SW 1271 (cell line): ENCODE measurements around the gene MS4A1.
"Not testable (repeated sequence)": the region's sequence is repeated elsewhere in the genome, so short reads cannot be mapped to it uniquely, and the experiment has no call there.

ENCODE experiments used
- DNase-seq, 2 experiments: peaks; one replicate each; lab custom pipeline; 2025; lab: John Stamatoyannopoulos, UW

The MS4A1 gene

DNA sequence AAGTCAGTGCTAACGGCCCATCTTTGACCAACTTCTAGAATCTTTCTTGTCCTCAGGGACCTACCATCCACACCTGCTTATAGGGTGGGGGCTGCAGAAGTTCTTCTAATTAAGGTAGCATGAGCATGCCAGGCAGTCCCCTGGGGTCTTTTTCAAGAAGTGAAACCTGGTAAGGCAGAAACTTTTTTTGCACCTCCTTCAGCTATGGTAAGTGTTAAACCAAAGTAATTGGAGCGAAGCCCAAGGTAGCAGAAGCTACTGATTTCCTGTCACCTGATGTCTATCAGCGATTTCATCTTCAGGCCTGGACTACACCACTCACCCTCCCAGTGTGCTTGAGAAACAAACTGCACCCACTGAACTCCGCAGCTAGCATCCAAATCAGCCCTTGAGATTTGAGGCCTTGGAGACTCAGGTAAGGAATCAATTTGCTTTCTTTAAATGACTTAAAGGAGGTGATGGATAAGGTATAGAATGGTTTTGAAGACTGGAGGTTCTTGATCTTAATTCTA lies at the start of gene MS4A1:
Gene MS4A1 (plus strand): TSS at position 317 of the 512 bp plus-strand sequence. CDS start 6,528 bp downstream, outside the sequence.
- no peak for DNase-seq

DNA sequence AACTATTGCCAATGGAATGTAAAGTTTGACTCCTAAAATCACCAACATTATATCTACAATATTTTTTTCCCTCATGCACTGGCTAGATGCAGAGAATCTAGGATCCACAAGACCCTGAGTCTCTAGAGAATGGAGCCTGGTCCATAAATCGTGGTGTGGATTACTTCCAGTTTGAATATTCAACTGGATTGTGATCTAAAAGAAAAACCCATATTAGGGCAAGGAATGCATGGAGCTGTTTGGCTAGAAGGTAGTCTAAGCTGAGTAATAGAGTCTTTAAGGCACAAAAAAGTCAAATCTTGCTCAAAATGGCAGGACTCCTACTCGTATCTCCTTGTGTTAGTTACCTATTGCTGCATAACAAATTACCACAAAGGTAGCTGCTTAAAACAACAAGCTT lies 35.6 kb upstream of the MS4A1 start:
- no peak for DNase-seq

DNA sequence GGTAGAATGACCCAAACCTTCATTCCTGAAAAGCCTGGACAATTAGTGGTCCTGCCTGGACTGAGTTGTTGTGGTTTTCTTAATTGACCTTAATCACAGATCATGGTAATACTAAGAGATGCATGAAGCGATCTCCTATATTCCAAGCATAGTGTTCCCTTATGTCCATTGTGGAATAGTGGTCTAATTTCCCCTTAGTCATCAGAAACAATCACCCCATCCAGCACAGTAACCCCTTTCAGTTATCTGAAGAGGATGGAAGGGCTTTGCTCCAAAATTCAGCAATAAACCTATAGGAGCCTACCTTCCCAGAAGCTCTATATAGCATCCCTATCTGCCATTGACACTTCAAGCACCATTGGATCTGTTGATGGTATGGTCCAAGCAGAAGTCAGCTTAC lies 33.0 kb upstream of the MS4A1 start:
- DNase-seq, result no peak

DNA sequence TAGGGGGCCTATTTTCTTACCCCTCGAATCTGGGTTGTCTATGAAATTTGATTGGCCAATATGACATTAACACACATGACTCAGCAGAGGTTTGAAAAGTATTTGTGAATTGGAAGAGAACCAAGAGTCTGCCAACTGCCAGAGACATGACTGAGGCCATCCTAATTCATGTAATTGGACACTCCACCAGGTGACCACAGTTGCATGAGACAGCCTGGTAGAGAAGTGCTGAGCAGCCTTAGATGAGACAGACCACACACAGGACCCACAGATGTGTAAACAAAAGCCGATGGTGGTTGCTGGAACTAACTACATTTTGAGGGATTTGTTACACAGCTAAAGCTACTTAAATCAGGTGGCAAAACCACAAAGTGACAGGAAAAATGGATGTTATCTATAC lies 27.1 kb upstream of the MS4A1 start:
- no peak for DNase-seq

DNA sequence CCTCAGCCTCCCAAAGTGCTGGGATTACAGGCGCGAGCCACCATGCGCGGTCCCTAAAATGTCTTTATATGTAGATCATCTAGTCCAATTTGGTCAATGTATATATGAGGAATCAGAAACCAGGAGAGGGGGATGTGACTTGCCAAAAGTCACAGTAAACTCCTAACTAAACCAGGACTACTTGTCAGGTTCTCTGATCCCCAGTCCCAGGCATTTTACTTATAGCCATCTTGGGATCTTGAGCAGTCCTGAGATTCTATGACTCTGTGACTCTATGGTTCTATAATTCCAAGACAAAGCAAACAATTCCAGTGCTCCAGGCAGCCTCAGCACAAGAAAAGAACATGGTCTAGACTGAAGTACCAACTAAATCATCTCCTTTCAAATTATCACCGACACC lies 26.4 kb upstream of the MS4A1 start, which contains the start of gene MS4A5:
Gene MS4A5 (plus strand): TSS at position 301 of the 400 bp plus-strand sequence. CDS start 103 bp downstream, outside the sequence.
- DNase-seq, result no peak

DNA sequence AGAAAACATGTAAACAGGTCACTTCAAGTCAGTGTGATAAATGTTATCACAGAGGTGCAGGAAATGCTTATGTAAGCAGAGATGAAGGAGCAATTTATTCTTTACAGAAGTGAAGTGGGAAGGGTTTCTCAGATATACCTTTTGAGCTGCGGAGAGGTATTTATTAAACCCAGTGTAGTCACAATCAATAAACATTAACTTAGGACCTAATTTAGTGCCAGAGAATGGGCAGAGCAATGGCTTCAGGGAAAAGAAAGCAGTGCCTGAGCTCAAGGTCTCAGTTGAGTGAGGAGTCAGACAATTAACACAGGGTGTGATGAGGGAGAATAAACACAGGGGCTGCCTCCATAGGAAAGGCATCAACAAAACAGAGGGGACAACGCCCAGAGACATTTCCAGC lies 24.4 kb upstream of the MS4A1 start:
- DNase-seq, result no peak

DNA sequence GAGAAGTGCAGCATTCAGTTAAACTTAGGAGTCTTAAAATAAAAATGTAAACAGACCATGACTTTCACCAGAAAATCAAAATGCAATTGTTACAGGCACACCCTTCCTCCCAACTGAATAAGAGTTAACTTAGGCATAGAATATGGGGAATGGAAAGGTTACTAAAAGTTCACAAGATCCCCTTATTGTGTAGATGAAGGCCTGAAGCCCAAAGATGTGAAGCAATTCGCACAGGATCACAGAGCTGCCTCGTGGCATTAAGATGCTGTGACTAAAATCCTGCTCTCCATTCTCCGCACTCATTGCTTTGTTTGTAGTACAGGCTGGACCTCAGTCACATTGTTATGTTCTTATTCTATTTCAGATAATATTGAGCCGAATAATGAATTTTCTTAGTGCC lies 22.2 kb upstream of the MS4A1 start:
- DNase-seq, result no peak

DNA sequence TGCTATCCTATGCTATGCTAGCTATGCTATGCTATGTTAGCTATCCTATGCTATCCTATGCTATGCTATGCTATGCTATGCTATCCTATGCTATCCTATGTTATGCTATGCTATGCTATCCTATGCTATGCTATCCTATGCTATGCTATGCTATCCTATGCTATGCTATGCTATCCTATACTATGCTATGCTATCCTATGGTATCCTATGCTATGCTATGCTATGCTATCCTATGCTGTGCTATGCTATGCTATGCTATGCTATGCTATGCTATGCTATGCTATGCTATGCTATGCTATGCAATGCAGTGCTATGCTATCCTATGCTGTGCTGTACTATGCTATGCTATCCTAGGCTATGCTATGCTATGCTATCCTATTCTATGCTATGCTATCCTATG lies 8.6 kb upstream of the MS4A1 start:
- no peak for DNase-seq

DNA sequence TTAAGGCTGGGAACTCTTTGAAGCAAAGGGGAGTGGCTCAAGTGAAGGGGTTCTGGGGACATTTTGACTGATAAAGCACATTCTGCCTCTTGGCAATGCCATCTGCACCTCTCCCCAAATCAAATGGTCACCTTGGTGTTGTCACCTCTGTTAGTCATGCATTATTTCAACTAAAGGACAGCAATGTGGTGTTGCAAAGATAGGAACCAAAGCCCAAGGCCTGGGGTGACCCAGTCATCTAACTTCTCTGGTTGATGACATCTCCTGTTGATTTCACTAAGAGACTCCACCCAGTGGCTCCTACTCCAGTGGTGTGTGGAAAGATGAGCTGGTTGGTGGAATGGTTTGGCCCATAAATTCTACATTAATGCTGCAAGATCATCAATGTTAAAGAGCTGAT lies 7.8 kb upstream of the MS4A1 start:
- DNase-seq, result no peak

DNA sequence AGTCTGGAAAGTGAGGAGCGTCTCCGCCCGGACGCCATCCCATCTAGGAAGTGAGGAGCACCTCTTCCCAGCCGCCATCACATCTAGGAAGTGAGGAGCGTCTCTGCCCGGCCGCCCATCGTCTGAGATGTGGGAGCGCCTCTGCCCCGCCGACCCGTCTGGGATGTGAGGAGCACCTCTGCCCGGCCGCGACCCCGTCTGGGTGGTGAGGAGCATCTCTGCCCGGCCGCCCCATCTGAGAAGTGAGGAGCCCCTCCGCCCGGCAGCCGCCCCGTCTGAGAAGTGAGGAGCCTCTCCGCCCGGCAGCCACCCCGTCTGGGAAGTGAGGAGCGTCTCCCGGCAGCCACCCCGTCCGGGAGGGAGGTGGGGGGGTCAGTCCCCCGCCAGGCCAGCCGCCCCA lies 4.5 kb upstream of the MS4A1 start:
- DNase-seq, result not testable (repeated sequence)

DNA sequence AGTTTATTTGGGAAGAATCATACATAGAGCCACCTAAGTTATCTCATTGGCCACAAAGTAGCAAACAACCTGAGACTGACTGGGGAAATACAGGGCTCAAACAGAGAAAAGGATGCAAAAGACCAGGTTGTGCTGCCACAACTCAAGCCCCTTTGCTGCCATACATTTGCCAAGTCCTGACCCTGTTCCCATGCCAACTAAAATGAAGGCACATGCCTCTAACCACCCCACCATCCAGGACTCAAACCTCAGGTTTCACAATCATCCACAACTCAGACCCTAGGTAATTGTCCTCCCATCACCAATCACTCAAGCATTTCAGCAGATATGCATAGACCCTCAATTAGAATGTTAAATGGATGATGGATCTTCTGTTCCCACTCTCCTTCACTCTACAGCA lies 1.4 kb upstream of the MS4A1 start:
- no peak for DNase-seq

DNA sequence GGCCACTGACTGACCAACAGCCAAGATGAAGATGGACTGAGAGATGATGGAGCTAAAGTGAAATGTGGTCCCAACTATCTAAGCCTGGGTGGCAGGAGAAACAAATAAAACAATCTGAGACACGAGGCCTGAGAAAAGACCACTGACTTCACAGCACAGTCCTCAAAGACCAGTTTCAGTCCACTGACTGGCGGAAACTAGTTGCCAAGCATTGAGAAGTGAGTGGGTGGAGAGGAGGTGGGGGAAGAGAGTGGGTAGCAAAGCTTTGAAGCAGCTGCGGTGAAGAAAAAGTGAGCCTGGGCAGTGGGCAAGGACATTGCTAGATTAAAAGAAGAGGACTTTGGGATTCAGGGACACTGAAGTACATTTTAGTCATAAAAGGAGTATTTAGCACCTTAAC lies 1.9 kb downstream of the MS4A1 start:
- no peak for DNase-seq

DNA sequence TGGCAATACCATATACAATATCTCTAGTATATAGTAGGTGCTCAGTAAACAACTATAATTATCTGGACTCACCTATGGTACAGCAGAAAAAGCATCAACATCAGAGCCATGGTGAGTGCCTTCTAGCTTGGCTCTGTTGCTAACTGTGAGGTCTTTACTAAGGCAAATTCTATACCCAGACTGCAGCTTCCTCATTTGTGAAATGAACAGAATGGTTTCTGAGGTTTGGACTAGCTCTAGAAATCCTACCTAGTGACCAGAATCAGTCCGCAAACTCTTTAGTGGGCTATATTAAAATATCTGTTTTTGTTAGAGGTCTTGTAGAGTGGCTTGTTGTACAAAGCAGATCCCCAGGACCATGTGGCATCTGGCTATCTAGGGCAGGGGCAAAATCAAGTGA lies 3.7 kb downstream of the MS4A1 start:
- DNase-seq, result no peak

DNA sequence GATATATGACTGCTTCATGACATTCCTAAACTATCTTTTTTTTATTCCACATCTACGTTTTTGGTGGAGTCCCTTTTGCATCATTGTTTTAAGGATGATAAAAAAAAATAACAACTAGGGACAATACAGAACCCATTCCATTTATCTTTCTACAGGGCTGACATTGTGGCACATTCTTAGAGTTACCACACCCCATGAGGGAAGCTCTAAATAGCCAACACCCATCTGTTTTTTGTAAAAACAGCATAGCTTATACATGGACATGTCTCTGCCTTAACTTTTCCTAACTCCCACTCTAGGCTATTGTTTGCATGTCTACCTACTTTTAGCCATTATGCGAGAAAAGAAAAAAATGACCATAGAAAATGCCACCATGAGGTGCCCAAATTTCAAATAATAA lies 13.2 kb downstream of the MS4A1 start:
- no peak for DNase-seq

DNA sequence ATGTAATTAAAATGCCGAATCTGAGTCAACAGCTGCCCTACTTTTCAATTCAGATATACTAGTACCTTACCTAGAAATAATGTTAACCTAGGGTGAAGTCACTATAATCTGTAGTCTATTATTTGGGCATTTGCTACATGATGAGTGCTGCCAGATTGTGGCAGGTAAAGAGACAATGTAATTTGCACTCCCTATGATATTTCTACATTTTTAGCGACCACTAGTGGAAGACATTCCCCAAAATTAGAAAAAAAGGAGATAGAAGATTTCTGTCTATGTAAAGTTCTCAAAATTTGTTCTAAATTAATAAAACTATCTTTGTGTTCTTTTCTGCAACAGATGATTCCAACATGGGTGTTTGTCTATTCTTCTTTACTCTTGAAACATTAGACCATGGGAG lies 14.1 kb downstream of the MS4A1 start:
- no peak for DNase-seq

DNA sequence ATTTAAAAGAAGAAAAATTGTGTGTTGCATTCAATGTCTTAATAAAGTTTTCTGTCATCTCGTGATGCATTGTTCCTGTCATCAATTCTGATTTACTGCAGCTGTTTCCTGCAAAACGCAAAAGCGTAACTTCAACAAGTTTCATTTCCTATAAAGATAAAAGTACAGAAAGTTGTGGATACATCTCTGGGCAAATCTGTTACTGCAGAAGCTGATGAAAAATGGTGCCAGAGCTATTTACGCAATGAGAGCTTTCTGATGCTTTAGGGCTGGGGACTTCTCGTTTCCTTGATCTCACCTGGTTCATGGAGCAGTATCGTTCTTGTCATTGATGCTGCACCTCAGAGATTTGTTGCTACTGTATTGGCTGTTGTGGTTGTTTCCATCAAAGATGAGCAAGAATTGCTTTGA lies 21.4 kb downstream of the MS4A1 start:
- no peak for DNase-seq

DNA sequence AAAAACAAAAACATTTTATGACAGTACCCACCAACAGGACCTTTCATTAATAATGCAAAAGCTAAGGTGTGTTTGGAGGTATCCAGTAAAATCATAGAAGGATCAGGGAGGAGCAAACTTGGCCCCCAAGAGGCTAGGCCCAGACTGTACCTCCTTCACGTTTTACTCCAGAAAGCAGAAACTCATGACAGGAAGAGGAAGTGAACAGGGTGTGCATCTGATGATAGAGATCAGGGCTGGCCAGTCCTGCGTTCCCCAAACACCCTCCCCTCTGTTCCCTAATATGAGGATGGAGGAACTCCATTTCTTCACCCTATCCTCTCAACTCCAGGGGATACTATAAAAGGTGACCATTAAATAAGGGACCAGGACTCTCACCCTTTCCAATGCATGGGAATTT lies 26.7 kb downstream of the MS4A1 start:
- DNase-seq, result no peak

DNA sequence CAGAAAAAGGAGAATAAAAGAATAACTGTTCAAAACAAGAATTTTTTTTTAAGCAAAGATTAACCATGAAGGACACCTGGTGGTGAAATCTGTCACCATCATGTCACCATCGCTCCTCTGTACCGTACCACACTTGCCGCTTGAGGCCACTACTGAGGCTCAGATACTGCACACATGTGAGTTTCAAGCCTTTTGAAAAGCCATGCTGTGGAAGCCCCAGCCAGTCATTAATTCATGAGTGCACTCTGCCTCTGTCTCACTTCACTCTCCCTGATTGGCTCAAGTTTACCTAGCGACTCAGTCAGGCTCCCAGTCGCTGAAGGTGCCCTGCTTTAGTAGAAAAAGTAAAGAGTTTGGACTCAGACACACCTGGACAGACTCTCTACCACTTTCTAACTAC lies 30.3 kb downstream of the MS4A1 start:
- DNase-seq, result no peak

DNA sequence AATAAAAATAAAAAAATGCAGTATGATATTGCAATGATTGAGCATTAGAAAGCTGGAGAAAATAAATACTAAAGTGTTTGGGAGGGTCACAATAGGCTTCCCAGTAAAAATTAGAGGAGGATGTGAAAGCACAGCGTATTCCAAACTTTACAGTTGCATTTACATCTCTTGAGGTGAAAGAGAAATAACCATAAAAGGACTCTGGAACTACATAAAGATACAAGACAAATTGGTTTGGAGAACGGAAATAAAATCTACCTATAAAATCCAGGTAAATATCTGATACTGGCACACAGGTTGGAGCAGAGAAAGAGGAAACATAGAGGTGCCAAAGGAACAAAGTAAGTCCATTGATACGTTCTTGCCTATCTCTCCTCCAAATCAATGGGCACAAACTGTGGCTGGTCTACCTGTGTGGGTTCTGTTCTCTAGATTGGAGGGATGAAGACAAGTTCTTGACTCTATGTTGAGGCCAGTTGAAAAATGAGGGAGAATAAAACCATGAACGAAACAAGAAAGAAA lies 36.9 kb downstream of the MS4A1 start, which contains the start of gene MS4A12:
Gene MS4A12 (plus strand): TSS at position 291 of the 522 bp plus-strand sequence. CDS start 4,541 bp downstream, outside the sequence.
- no peak for DNase-seq

DNA sequence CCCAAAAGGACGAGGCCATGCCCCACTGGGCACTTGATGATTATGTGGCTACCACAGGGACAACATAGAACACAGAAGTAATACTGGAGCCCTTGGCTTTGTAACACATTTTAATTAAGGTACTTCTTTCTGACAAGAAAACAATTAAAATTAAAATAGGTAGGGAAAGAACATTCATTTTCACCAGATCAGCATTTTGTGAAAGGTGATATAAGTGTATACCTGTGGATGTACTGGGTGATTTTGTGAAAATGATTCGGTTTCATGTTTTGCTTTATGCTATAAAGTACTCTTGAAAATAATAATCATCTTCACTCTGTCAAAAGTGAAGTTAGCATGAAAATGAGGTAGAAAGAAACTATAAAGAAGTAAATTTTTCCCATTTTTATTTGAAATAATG lies 37.8 kb downstream of the MS4A1 start:
- no peak for DNase-seq

DNA sequence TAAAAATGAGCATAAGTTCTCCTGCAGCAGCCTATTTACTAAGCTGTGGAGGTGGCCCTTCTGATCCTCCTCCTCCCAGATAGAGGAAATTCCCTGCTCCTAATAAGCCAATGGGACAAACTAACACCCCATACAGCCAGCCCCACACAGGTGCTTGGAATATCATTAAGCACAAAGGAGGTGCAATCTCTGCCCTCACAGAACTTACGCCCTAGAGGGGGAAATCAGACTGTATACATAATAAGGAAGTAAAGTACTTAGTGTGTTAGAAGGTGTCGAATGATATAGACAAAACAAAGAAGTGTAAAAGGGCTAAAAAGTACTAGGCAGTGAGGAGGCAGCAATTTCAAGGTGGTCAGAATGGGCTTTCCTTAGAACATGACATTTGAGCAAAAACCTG lies 42.8 kb downstream of the MS4A1 start:
- DNase-seq, result no peak

DNA sequence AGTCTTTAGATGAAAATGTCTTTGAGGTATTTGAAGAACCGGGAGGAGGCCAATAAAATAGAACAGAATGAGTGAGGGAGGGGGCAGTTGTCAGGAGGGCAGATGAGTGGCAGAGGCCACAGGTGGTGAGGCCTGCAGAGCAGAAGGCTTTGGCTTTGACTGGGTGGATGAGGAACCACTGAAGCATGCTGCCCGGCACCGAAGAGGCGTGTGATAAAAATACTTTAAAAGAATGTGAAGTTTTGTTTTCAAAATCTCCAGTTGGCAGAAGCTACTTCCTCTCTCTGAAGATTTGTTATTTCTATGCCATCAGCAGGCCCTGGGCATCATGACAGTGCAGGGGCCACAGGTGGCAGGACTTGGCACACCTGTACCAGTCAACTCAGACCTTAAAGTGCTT lies 43.2 kb downstream of the MS4A1 start:
- DNase-seq, result no peak

DNA sequence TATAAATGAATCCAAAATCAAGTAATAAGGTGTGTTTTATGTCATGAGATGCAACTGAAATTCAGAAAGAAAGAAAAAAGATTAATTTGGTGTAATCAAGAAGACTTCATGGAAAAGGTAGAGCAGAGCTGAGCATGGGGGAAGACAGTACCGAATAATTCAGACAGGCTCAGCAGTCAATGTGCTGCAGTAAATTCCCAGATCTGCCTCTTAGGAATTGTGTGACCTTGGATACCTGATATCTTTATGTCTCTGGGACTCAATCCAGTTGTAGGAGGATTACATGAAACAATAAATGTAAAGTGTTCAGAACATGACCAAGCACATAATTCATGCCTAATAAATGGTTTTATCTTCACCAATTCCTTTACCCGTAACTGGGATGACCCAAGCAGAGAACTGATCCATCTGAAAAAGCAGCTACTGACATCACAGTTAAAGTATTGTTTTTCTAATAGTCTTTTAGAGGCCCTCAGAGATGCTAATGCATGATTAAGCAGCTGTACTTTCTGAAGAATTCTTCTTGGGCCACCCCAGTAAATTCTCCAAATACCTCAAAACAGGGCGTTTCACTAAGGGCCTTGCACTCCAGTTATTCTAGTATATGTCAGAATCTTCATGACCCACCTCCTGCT lies 44.7 kb downstream of the MS4A1 start:
- DNase-seq, result no peak

DNA sequence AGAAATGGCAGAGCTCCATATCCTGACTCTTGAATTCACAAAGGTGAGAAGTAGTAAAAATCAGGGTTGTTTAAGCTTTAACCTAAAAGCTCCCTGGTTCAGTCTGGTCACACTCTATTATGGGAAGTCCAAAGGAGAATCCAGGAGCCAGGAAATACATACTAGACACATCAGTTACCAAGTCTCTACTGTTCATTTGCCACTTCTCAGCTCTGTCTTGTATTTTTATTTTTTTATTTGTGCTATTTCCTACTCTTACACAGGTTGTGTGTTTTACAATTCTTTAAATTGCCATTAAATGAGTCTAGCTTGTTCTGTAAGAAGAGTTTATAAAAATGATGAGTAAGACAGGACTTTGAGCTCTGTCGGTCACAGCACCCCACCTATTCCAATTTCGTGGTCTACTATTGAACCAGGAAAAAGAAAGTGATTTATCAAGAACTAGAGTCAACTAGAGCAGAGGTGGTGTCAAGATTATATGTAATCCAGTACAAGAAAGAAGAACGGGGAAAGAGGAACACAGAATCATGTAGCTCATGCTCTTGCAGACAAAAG lies 46.7 kb downstream of the MS4A1 start:
- DNase-seq, result no peak
